Measurements from ENCODE around the gene RAB4B.

DNA sequence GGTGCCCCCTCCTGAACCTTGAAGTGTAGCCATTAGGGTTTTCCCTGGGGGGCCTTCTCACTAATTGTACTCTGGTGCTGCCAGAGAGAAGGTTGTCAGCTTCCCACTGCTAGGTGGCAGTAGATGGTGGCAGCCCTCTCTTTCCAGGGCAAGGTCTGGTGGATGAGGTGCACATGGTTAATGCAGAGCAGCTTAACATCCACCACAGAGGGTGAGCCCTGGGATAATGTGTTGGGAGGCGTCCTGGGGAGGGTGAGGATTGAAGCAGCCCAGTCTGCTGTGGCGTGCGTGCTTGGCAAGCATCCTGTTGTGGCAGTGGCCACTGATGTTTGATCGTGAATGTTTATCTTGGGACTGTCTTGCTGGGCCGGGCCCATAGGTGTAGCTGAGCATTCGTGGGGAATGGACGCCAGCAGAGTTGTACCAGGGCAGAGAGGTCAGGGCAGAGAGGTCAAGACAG is 26.8 kb downstream of the RAB4B start:
- TF ChIP-seq, protein P1, sequence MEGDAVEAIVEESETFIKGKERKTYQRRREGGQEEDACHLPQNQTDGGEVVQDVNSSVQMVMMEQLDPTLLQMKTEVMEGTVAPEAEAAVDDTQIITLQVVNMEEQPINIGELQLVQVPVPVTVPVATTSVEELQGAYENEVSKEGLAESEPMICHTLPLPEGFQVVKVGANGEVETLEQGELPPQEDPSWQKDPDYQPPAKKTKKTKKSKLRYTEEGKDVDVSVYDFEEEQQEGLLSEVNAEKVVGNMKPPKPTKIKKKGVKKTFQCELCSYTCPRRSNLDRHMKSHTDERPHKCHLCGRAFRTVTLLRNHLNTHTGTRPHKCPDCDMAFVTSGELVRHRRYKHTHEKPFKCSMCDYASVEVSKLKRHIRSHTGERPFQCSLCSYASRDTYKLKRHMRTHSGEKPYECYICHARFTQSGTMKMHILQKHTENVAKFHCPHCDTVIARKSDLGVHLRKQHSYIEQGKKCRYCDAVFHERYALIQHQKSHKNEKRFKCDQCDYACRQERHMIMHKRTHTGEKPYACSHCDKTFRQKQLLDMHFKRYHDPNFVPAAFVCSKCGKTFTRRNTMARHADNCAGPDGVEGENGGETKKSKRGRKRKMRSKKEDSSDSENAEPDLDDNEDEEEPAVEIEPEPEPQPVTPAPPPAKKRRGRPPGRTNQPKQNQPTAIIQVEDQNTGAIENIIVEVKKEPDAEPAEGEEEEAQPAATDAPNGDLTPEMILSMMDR (IDR thresholded peaks at IDR 0.05) = peak in 3 of 7 experiments; percentile 10 to 33 (median 16)
- TF ChIP-seq POLR2A (IDR thresholded peaks at IDR 0.05) = no peak

Measured in body of pancreas (tissue), 4 donors.